Adrenal gland (tissue), 5 donors: ENCODE measurements around the gene CA10.

Source experiments
- POLR2A ChIP-seq, 2 donors: fragments of 450-650 bp; IDR thresholded peaks; one replicate each; pipeline ENCODE4 v1.6.1; 2017; ENCODE audit warnings: antibody characterized with exemption in 2 of 2, mild to moderate bottlenecking in 2 of 2, moderate library complexity in 1 of 2
- TF ChIP-seq, protein P1 (sequence below), 6 experiments: fragments of 450-650 bp in 4 of 6; fragments of 200-600 bp in 2 of 6; sonication (generic) in 1 of 6; IDR thresholded peaks; 1 replicate in 5 of 6; 2 replicates in 1 of 6; pipeline versions ENCODE4 v1.5.1 to v1.8.0; 2016 to 2021; ENCODE audit warnings: antibody characterized with exemption in 6 of 6, mild to moderate bottlenecking in 2 of 6, moderate library complexity in 1 of 6
- donor health status: DM: no; HTN: no; CAD: no.

DNA sequence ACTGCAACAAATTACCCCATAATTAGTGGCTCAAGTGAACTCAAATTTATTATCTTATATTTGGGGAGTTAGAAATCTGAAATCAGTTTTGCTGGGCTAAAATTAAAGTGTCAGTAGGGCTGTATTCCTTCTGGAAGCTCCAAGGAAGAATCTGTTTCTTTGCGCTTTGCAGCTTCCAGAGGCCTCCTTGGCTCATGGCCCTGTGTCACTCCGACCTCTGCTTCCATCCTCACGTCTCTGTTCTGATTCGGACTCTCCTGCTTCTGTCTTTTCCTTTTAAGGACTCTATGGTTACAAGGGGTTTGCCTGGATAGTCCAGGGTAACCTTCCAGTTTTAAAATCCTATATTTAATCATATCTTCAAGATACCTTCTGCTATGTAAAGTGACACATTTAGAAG, 232.1 kb downstream of the CA10 start:
- TF ChIP-seq, protein P1, sequence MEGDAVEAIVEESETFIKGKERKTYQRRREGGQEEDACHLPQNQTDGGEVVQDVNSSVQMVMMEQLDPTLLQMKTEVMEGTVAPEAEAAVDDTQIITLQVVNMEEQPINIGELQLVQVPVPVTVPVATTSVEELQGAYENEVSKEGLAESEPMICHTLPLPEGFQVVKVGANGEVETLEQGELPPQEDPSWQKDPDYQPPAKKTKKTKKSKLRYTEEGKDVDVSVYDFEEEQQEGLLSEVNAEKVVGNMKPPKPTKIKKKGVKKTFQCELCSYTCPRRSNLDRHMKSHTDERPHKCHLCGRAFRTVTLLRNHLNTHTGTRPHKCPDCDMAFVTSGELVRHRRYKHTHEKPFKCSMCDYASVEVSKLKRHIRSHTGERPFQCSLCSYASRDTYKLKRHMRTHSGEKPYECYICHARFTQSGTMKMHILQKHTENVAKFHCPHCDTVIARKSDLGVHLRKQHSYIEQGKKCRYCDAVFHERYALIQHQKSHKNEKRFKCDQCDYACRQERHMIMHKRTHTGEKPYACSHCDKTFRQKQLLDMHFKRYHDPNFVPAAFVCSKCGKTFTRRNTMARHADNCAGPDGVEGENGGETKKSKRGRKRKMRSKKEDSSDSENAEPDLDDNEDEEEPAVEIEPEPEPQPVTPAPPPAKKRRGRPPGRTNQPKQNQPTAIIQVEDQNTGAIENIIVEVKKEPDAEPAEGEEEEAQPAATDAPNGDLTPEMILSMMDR (IDR thresholded peaks at IDR 0.05), result no peak
- TF ChIP-seq POLR2A (IDR thresholded peaks at IDR 0.05), result no peak
